Epithelial cell of prostate (primary cell): ENCODE data around the gene NMUR1.

ENCODE experiments used
- DNase-seq: peaks from one replicate; pipeline ENCODE4 v3.0.0-alpha.2; 2011; ENCODE audit warnings: low read depth, low spot score
- H3K27ac ChIP-seq: fragments of 450-650 bp; 2 replicates; pipeline ENCODE4 v1.5.1; 2017; ENCODE audit warnings: mild to moderate bottlenecking

Gene NMUR1

DNA sequence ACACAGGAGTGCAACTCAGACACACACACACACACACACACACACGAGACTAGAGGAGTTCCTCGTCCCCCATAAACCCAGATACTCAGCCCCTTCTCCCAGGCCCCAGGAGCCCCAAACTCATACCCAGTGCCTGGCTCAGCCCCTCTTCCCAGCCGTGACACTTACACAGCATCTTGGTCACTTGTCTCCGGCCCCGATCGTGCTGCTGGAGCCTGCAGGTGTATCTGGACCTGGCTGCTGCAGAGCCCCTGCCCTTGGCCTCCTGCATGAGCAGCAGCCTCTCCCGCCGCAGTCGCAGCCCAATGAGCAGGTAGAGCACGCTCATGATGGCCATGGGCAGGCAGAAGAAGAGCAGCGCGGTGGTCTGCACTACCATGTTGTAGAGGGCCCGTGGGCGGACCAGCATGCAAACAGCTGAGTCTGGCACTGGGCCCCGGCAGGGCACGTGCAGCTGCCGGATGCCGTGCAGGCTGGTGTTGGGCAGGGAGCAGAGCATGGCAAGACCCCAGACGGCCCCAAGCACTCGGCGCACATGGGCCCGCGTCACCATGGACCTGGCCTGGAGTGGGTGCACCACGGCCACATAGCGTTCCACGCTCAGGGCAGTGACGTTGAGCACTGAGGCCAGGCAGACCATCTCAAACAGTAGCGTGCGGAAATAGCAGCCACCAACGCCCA lies 2.1 kb downstream of the NMUR1 start:
- no peak for DNase-seq
- no peak overlapping the region for H3K27ac ChIP-seq

DNA sequence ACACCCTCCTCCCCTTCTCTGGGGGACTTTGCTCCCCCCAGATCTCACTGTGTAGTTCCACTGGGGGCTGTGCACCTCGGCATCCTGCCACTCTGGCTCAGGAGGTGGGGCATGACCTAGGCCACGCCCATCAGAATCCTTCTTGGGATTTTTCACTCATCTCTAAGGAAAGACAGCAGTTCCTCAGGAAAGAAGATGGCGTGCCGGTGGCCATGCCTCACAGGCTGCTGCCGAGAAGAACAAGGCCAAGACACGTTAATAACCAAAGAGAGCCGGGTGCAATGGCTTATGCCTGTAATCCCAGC lies 3.2 kb downstream of the NMUR1 start:
- DNase-seq, result no peak

DNA sequence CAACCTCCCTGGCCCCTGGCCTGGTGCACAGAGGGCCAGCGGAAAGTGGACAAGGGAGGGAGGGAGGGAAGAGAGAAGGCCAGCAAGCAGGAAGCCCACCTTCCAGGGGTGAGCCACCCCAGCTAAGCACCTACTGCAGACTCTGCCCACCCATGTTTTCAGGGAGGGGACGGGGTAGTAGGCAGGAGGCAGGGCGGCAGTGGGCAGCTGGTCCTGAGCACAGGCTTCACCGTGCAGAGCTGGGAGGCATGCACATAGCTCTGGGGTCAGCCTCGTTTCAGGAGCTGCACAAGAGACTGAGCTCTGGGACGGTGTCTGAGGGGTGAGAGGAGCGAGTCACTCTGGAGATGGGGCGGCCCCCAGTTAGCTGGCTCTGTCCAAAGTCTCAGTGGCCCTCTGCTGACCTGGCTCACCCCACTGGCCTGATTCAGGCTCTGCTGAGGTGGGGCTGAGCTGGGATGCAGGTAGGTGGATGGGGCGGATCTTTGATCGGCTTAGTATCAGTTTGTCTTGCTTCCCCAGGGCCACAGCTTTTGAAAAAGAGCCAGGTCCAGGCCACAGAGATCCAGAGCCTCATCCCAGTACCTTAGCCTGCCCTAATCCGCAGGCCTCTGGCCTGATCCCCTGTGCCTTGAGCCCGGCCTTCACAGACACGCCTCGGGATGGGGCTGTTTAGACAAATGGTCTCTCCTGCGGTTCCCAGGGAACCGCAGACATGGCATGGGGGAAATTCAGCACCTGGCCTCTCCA lies 3.7 kb downstream of the NMUR1 start:
- DNase-seq, result no peak

More for the DNA sequence above, 3.2 kb downstream of the NMUR1 start:
- no peak overlapping the region for H3K27ac ChIP-seq

DNA sequence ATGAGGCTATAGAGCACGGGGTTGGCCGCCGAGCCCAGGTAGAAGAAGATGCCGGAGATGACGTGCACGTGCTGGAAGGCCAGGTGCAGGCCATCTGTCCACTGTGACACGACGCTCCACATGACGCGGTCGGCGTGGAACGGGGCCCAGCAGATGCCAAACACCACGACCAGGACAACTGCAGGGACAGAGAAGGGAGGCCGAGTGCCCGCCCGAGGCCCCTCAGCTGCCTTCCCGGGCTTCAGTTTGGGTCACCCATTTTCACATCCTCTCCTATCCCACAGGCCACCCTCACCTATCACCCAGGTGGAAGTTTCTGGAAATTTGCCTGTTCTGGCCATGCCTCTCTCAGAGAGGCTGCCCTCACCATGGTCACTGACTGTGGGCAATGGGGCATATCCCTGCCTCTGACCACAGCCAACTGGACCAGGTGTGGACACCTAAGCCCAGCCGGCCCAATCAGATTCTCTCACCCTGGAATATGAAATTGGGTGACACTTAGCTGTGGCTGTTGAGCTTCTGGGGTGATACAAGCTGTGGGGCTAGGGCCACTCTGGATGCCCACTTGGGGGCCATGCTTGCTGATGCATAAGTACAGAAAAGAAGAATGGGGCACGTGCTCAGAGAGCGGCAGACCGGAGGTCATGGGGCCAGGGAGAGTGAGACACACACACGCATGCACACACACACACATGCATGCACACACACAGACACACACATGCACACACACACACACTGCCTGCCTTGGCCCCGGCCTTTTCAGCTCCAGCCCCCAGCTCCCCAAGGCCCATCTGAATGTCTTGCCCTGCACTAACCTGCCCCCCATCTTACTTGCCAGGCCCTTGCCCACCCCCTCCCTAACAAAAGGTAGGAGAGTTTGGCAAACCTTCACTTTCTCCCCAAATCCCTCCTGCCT lies 4.7 kb downstream of the NMUR1 start:
- no peak overlapping the region for H3K27ac ChIP-seq
- no peak for DNase-seq

More for the DNA sequence above, 3.7 kb downstream of the NMUR1 start:
- H3K27ac ChIP-seq, result no peak overlapping the region

DNA sequence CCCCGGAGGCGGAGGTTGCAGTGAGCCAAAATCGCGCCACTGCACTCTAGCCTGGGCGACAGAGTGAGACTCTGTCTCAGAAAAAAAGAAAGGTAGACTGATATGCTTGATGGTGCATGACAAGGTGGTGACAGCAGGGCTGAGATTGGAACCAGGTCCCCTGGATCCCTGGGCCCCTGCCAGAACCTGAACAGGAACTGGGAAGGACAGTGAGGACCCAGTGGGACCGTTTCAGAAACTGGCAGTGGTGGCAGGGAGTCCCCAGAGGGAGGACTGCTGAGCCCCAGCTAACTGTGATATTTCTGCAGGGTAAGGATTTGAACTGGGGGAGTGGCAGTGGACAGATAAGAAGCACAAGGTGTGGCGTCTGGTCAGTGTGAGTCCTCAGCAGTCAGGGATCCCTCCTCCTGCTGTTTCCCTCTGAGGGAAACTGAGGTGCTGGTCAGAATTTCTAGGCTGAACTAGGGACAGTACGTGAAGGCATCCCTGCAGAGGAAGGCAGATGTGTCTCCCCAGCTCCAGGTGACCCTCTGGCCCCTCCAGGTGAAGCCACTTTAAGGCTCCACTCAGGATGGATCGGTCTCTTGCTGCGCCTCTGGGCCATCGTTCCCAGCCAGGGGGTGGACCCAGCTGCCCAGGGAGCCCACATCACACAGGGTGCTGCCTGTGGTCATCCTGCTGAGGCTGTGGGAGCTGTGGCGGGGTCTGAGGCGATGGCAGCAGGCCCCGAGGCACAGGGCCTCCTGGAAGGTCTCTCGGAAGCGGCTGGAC lies 5.6 kb downstream of the NMUR1 start:
- no peak overlapping the region for H3K27ac ChIP-seq
- no peak for DNase-seq

GRCh38 chr2:231523451-231524285 lies 6.6 kb downstream of the NMUR1 start:
- H3K27ac ChIP-seq, result no peak overlapping the region
- no peak for DNase-seq

DNA sequence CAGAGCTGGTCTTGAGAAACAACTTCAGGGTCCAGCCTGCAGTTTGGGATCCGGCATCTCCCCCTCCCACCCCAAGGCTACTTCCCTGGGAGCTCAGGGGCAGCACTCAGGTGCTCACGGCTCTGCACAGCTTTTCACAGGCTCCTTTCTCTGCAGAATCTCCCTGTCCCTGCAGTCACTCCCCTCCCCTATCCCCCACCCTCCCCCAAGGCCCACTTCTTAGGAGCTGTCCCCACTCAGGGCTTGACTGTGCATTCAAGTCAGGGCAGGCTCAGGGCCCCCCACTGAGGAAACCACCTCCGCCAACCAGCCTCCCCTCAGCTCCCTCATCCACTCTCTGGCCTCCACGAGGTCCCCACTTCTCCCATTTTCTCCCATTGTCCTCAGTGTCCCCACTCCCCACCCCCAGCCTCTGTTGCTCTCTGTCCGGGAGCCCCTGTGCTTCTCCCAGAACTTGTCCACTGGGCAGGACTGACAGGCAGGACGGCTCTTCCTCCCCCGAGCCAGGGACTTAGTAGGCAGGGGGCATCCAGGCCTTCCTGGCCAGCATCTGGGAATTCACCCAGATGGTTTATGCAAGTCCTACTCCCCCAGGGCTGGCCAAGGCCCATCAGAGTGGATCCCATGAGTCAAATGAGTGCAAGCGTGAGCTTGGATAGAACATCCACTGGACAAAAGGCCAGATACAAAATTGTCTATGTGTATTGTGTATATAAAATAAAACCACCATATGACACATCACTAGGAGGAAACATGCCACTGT lies 7.6 kb downstream of the NMUR1 start:
- no peak for DNase-seq
- H3K27ac ChIP-seq, result no peak overlapping the region

DNA sequence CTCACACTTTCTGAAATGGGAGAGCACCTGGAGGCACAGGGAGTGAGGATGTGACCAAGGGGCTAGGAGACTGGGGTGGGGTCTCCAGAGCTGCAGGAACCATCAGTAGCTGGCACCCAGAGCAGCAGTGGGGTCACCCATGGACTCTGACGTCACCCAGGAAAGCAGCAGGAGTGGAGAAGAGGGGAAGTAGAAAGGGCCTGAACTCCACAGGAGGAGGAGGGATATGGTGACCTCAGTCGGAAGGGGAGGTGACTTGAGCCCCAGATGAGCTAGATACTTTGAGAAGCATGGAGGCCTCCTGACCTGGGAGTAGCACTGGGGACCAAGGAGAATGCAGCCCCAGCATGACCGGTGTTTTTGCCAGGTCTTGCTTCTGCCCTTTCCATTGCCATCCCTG lies 8.8 kb downstream of the NMUR1 start:
- DNase-seq, result no peak
- H3K27ac ChIP-seq, result no peak overlapping the region

- no peak overlapping the region for H3K27ac ChIP-seq
- DNase-seq, result no peak
Observed at GRCh38 chr2:231519975-231520555, 10.2 kb downstream of the NMUR1 start.

DNA sequence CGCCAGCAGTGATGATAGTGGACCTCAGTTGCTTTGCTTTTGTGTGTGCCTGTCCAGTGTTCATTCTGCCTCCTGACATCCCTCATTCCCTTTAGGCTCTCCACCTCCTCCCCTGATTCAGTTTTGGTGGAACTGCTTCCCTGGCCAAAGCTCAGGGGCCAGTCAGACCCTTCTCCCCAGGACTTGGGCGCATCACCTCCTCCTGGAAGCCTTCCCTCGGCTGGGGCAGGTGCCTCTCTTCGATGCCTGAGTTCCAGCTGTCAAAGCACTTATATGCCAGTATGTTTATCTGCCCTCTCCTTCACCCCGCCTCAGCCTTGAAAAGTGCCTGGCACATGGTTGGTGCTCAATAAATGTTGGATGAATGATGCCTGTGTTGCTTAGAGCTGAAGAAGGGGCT lies 11.5 kb downstream of the NMUR1 start:
- H3K27ac ChIP-seq, result no peak overlapping the region
- DNase-seq, result no peak

- DNase-seq, result no peak
- no peak overlapping the region for H3K27ac ChIP-seq
Observed at GRCh38 chr2:231515603-231516002, 14.6 kb downstream of the NMUR1 start.

- DNase-seq, result no peak
- no peak overlapping the region for H3K27ac ChIP-seq
Observed at GRCh38 chr2:231514951-231515297, 15.3 kb downstream of the NMUR1 start.

DNA sequence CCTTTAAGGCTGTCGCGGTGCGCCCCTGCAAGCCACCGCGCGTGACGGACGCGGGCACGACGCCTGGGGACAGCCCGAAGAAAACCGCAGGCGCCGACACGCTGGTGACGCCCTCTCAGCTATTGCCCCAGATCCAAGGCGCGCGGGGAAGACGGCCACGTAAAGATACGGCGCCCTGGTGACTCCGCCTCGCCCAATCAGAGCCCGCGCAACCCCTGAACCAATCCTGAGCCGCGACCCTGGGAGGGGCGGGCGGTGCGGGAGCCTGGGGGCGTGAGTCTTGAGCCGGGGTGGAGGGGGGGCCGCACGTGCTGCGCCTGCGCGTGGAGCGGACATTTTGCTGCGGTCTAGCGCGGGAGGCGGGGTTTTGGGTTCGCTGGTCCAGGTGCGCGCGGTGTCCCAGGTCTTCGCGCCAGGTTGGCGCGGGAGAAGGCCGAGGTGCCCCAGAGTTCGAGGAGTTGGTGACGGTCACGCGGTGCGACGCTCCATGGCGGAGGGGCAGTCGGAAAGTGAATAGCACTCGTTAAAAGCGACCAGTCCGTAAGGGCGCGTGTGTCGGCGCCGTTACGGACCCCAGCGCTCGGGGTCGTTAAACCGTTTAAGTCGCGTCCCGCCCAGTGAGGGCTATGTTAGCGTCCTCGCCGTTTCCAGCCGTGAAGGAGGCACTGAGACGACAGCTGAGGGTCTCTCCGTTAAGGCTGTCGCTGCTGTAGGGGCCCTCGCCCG lies 15.9 kb downstream of the NMUR1 start:
- peak overlapping the region; percentile 28 for H3K27ac ChIP-seq
- peak; percentile 77 for DNase-seq

GRCh38 chr2:231513746-231514224 lies 16.5 kb downstream of the NMUR1 start:
- no peak for DNase-seq
- peak overlapping the region; percentile 28 for H3K27ac ChIP-seq

DNA sequence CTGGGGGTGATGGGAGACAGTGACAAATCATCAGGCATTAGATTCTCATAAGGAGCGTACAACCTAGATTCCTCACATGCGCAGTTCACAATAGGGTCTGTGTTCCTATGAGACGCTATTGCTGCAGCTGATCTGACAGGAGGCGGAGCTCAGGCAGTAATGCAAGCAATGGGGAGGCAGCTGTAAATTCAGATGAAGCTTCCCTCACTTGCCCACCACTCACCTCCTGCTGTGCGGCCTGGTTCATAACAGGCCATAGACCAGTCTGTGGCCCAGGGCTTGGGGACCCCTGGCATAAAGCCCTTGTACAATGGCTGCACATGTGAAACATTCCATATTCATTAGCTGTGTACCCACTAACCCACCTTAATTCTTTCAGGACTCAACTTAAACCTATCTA lies 18.0 kb downstream of the NMUR1 start:
- no peak for DNase-seq
- no peak overlapping the region for H3K27ac ChIP-seq

GRCh38 chr2:231503766-231504165 lies 26.5 kb downstream of the NMUR1 start:
- no peak for DNase-seq
- no peak overlapping the region for H3K27ac ChIP-seq

DNA sequence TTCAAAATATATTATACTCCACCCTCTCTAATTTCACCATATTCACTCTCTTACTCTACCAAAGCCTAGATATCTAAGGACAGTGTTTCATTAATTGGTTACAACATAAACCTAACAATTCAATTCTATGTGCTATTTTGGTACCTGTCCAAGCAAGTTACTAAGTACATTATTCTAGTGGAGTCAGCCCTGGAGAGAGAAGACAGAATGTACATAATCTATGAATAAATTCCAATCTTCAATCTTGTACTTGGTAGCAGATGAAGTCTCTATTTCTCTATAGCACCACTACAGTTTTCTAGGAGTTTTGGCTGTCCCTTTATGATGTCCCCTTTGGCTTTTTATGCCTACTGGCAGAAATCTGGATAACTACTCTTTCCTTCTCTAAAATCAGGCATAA lies 27.6 kb downstream of the NMUR1 start:
- no peak overlapping the region for H3K27ac ChIP-seq
- no peak for DNase-seq

GRCh38 chr2:231497651-231498050 lies 32.6 kb downstream of the NMUR1 start:
- DNase-seq, result no peak
- no peak overlapping the region for H3K27ac ChIP-seq
